Skeletal muscle tissue (tissue), 4 donors: ENCODE measurements around the gene PGS1. TPM values are rescaled to one million over a fixed set of nuclear protein-coding genes. Genes with fewer than 3 reads are reported as not detected.

Source experiments
- H3K27ac ChIP-seq: one replicate; pipeline ENCODE4 v1.7.0; 2013; ENCODE audit warnings: mild to moderate bottlenecking, low read depth, low read length, inconsistent platforms
- H3K27me3 ChIP-seq, 3 donors: one replicate each; pipeline ENCODE4 v1.7.0; 2013; ENCODE audit warnings: low read length in 3 of 3; ENCODE audit not compliant: control insufficient read depth in 3 of 3, insufficient read depth in 3 of 3
- H3K36me3 ChIP-seq, 3 donors: one replicate each; pipeline ENCODE4 v1.7.0; 2013; ENCODE audit warnings: low read length in 3 of 3; ENCODE audit not compliant: control insufficient read depth in 3 of 3, insufficient read depth in 3 of 3
- H3K4me1 ChIP-seq, 3 donors: one replicate each; pipeline ENCODE4 v1.7.0; 2013; ENCODE audit warnings: low read length in 3 of 3, mild to moderate bottlenecking in 3 of 3; ENCODE audit not compliant: control insufficient read depth in 3 of 3, insufficient read depth in 3 of 3
- H3K4me3 ChIP-seq, 3 donors: one replicate each; pipeline ENCODE4 v1.7.0; 2013; ENCODE audit warnings: low read length in 3 of 3
- H3K9ac ChIP-seq, 3 donors: one replicate each; pipeline ENCODE4 v1.7.0; 2013; ENCODE audit warnings: low read length in 3 of 3, mild to moderate bottlenecking in 3 of 3, moderate library complexity in 2 of 3, low read depth in 1 of 3
- H3K9me3 ChIP-seq, 3 donors: one replicate each; pipeline ENCODE4 v1.7.0; 2013; ENCODE audit warnings: low read length in 3 of 3; ENCODE audit not compliant: control insufficient read depth in 3 of 3
- total RNA-seq: library from RNA; depleted of rRNA; stranded (reverse); fragments of >200 nt; gene quantifications from one replicate; pipeline ENCODE4 v1.2.3, GENCODE V29; 2014
- donor health status: Osteomylitis.

PGS1 gene
- total RNA-seq, 1 donor from 2014 or later: 15.1 TPM

- no peak overlapping the region for H3K9ac ChIP-seq
- no peaks in the 10 kb centered on the region for H3K9me3 ChIP-seq
- H3K4me3 ChIP-seq: no peak overlapping the region
- H3K27me3 ChIP-seq: peaks cover 0 to 23% (median 7%) of the 10 kb centered on the region in 3 donors
- H3K36me3 ChIP-seq: no peaks in the 10 kb centered on the region
- no peak overlapping the region for H3K27ac ChIP-seq
- peaks cover 9 to 19% (median 18%) of the 10 kb centered on the region in 3 donors for H3K4me1 ChIP-seq
Measured at GRCh38 chr17:78438271-78438691, 59.8 kb downstream of the PGS1 start.

- H3K4me1 ChIP-seq: peaks cover 10 to 20% (median 18%) of the 10 kb centered on the region in 3 donors
- no peak overlapping the region for H3K9ac ChIP-seq
- no peaks in the 10 kb centered on the region for H3K36me3 ChIP-seq
- H3K9me3 ChIP-seq: no peaks in the 10 kb centered on the region
- no peak overlapping the region for H3K27ac ChIP-seq
- H3K4me3 ChIP-seq: no peak overlapping the region
- H3K27me3 ChIP-seq: peaks cover 0 to 22% (median 4%) of the 10 kb centered on the region in 3 donors
Measured at GRCh38 chr17:78438694-78439325, 60.4 kb downstream of the PGS1 start.

GRCh38 chr17:78441271-78441971 lies 63.0 kb downstream of the PGS1 start:
- Histone ChIP-seq H3K9ac (no peak overlapping the region), H3K27ac (no peak overlapping the region), H3K4me1 (peaks cover 10 to 14% (median 14%) of the 10 kb centered on the region in 3 donors), H3K9me3 (no peaks in the 10 kb centered on the region), H3K4me3 (no peak overlapping the region), H3K27me3 (peaks cover 0 to 16% (median 2%) of the 10 kb centered on the region in 3 donors), H3K36me3 (no peaks in the 10 kb centered on the region)

- H3K36me3 ChIP-seq: no peaks in the 10 kb centered on the region
- H3K27ac ChIP-seq: no peak overlapping the region
- no peaks in the 10 kb centered on the region for H3K9me3 ChIP-seq
- peak overlapping the region in 1 of 3 donors; percentile 36 for H3K4me3 ChIP-seq
- H3K27me3 ChIP-seq: peaks cover 0 to 4% (median 2%) of the 10 kb centered on the region in 3 donors
- peaks cover 10 to 14% (median 14%) of the 10 kb centered on the region in 3 donors for H3K4me1 ChIP-seq
- peak overlapping the region in 1 of 3 donors; percentile 69 for H3K9ac ChIP-seq
Measured at GRCh38 chr17:78442648-78443218, 64.3 kb downstream of the PGS1 start.

GRCh38 chr17:78444392-78444791 lies 65.9 kb downstream of the PGS1 start:
- peaks cover 10 to 14% (median 14%) of the 10 kb centered on the region in 3 donors for H3K4me1 ChIP-seq
- H3K9me3 ChIP-seq: no peaks in the 10 kb centered on the region
- no peaks in the 10 kb centered on the region for H3K36me3 ChIP-seq
- H3K27ac ChIP-seq: no peak overlapping the region
- no peak overlapping the region for H3K9ac ChIP-seq
- H3K27me3 ChIP-seq: peaks cover 0 to 2% (median 0%) of the 10 kb centered on the region in 3 donors
- H3K4me3 ChIP-seq: no peak overlapping the region

- H3K4me1 ChIP-seq: peaks cover 18 to 30% (median 27%) of the 10 kb centered on the region in 3 donors
- H3K36me3 ChIP-seq: no peaks in the 10 kb centered on the region
- H3K27ac ChIP-seq: no peak overlapping the region
- H3K27me3 ChIP-seq: peaks cover 0 to 8% (median 2%) of the 10 kb centered on the region in 3 donors
- H3K4me3 ChIP-seq: no peak overlapping the region
- H3K9me3 ChIP-seq: no peaks in the 10 kb centered on the region
- no peak overlapping the region for H3K9ac ChIP-seq
Measured at GRCh38 chr17:78446833-78447232, 68.4 kb downstream of the PGS1 start.

GRCh38 chr17:78448356-78448993 lies 70.0 kb downstream of the PGS1 start:
- Histone ChIP-seq H3K9me3 (no peaks in the 10 kb centered on the region), H3K4me3 (no peak overlapping the region), H3K4me1 (peaks cover 8 to 16% (median 13%) of the 10 kb centered on the region in 3 donors), H3K36me3 (no peaks in the 10 kb centered on the region), H3K27me3 (peaks cover 0 to 8% (median 2%) of the 10 kb centered on the region in 3 donors), H3K27ac (no peak overlapping the region), H3K9ac (no peak overlapping the region)

- Histone ChIP-seq H3K9me3 (no peaks in the 10 kb centered on the region), H3K27me3 (peaks cover 0 to 8% (median 2%) of the 10 kb centered on the region in 3 donors), H3K9ac (peak overlapping the region in 1 of 3 donors; percentile 60), H3K27ac (no peak overlapping the region), H3K36me3 (no peaks in the 10 kb centered on the region), H3K4me3 (no peak overlapping the region), H3K4me1 (peaks cover 8 to 16% (median 13%) of the 10 kb centered on the region in 3 donors)
Measured at GRCh38 chr17:78449983-78450595, 71.6 kb downstream of the PGS1 start.

GRCh38 chr17:78450696-78451345 lies 72.4 kb downstream of the PGS1 start:
- H3K9me3 ChIP-seq: no peaks in the 10 kb centered on the region
- peaks cover 8 to 16% (median 13%) of the 10 kb centered on the region in 3 donors for H3K4me1 ChIP-seq
- no peaks in the 10 kb centered on the region for H3K36me3 ChIP-seq
- peak overlapping the region in 2 of 3 donors; percentile 6 to 60 for H3K9ac ChIP-seq
- peaks cover 0 to 6% (median 2%) of the 10 kb centered on the region in 3 donors for H3K27me3 ChIP-seq
- peak overlapping the region in 1 of 3 donors; percentile 41 for H3K4me3 ChIP-seq
- no peak overlapping the region for H3K27ac ChIP-seq
